Epithelial cell of proximal tubule (primary cell): ENCODE data around the gene FTH1. TPM values are rescaled to one million over a fixed set of nuclear protein-coding genes. Genes with fewer than 3 reads are reported as not detected.
A peak's percentile ranks its signal among the peaks of the same experiment; 100 is the strongest.

Experiments used
- DNase-seq: peaks from one replicate; pipeline ENCODE4 v3.0.0-alpha.2; 2011; ENCODE audit warnings: low read depth
- H3K4me3 ChIP-seq: 2 replicates; pipeline ENCODE4 v1.5.1; 2011; ENCODE audit warnings: low read depth, mild to moderate bottlenecking, low read length
- total RNA-seq: library from RNA; depleted of rRNA; stranded (reverse); fragments of >200 nt; gene quantifications from 2 replicates; pipeline ENCODE4 v1.2.3, GENCODE V29; 2015
- TF ChIP-seq, protein P1 (sequence below): conservative IDR thresholded peaks from 2 replicates; pipeline ENCODE4 v1.5.1; 2012; ENCODE audit warnings: low read depth, mild to moderate bottlenecking, low read length

The FTH1 gene
- total RNA-seq, 1 donor from 2014 or later: 789 TPM

DNA sequence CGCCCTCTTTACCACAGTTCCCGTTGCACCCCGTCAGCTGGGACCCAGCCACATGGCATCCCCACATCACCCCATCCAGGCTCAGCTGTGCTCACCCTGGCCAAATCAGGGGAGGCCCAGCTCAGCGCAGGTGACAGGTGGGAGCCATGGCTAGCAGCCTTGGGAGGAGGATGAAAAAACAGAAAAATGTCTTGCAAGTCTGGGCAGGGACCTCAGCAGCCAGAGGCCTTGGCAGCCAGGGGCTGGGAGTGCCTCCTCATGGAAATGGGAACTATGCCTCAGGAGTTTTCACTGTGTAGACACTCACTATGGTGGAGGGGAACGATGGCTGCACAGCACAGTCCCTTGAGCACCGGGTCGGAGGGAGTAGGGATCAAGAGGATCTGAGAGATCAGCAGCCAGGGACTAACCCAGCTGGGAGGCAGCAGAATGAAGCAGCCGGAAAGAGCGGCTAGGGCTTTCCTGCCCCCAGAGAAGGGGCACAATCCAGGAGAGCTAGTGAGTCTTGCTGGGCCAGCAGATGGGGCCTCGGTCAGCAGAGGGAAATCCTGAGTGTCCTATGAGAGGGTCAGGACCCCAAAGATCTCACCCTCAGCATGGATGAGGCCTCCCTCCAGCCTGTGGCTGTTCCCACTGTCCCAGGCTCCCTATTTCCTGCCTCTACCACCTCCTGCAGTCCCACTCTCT, 6.2 kb upstream of the FTH1 start:
- TF ChIP-seq, protein P1, sequence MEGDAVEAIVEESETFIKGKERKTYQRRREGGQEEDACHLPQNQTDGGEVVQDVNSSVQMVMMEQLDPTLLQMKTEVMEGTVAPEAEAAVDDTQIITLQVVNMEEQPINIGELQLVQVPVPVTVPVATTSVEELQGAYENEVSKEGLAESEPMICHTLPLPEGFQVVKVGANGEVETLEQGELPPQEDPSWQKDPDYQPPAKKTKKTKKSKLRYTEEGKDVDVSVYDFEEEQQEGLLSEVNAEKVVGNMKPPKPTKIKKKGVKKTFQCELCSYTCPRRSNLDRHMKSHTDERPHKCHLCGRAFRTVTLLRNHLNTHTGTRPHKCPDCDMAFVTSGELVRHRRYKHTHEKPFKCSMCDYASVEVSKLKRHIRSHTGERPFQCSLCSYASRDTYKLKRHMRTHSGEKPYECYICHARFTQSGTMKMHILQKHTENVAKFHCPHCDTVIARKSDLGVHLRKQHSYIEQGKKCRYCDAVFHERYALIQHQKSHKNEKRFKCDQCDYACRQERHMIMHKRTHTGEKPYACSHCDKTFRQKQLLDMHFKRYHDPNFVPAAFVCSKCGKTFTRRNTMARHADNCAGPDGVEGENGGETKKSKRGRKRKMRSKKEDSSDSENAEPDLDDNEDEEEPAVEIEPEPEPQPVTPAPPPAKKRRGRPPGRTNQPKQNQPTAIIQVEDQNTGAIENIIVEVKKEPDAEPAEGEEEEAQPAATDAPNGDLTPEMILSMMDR: no peak
- no peak overlapping the region for H3K4me3 ChIP-seq
- DNase-seq: no peak

DNA sequence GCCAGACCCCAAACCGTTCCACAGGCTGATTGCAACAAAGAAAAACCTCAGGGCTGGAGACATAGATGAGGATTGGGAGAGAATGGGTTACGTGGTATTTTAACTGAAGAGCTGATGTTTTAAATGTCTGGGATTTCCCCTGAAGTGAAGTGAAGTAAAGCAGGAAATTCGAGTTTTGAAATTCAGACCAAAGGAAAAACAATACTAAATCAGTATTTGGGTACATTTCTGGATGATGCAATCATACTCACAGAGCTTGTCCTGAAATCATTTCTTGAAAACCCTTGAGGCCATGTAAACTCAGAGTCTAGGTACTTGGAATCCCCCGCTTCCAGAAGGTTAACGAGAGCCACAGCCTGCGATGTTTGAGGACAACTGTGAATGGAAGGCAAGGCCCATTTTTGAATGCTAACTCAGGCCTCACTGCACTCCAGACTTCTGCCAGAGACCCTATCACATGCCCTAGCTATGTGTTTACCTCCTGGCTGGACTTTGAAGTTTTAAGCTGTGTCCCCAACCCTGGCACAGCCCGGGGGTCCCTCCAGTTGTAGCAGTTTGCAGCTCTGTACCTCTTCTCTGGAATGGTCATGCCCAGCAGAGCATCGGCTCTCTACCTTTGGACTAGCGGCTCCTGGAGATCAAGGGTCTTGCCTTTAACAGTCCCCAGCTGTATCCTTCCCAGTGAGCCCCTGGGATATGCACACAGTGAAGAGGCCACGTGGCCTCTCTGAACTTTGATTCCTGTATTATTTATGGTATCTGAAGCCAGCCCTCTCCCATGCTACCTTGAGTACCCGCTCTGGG, 5.4 kb upstream of the FTH1 start:
- H3K4me3 ChIP-seq: no peak overlapping the region
- TF ChIP-seq, protein P1: no peak
- DNase-seq: peak; percentile 96

DNA sequence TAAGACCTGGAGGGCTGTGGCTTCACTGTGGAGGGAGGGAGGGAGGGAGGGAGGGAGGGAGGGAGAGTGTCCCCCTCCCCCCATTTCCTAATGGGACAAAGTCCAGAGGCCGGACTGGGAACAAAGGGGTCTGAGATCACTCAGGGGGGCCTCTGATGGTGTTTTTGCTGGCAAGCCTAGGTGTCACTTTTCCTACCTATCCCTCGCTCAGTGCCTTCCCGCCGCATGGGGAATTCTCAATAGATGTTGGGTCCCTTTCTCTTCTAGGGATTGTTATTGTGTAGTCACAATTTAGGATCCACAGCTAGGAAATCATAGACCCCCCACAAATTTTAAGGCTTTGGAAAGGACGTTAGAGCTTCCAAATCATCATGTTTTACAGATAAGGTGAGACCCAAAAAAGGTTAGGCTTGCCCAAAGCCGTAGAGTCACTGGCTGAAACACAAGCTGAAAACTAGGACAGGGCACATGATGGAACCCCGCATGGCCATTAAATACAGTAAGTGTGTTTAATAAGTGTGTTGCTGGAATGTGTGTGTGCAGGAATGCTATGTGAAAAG, 4.8 kb upstream of the FTH1 start:
- no peak for DNase-seq
- H3K4me3 ChIP-seq: peak overlapping the region; percentile 32
- TF ChIP-seq, protein P1: no peak

DNA sequence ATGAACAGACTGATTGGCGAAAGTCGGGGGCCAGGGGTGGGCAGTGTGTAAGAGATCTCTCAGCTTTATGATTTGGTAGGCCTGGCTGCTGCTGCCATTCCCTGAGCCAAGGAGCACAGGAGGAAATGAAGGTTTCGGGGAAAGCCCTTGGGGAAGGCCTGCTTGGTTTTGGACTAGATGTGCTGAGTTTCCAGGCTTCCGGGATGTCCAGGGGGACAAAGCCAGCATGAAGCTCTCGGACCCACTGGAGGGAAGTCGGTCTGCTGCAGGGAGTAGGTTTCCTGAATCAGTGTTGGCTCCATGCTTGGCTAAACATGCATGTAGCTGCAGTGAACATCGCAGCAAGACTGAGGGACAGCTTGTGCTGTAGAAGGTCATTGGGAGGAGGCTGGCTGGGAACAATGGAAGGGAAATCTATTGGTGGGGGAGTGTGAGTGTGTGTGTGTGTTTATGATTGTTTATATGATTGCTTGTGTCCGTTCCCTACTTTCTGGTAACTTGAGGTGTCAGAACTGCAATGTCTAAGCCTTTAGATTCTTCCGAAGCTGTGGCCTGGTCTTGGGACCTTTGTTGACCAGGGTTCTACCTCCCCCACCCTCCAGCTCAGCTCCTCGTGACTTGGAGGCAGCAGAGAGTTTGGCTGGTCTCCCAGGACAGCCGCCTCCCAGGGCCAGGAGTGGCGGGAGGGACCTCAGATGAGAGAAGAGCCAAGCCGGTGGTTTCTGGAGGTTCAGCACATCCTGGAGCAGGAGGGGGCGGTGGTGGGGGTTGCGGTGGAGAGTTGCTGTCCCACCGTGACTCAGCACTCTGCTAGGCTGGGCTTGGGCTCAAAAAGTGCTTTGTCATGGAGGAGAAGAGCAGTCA, 4.0 kb upstream of the FTH1 start:
- TF ChIP-seq, protein P1: no peak
- peak; percentile 98 for DNase-seq
- peak overlapping the region; percentile 0 for H3K4me3 ChIP-seq

- TF ChIP-seq, protein P1: no peak
- H3K4me3 ChIP-seq: peak overlapping the region; percentile 16
Measured at GRCh38 chr11:61969838-61970662, 2.6 kb upstream of the FTH1 start.

GRCh38 chr11:61969391-61969758, 1.9 kb upstream of the FTH1 start:
- peak overlapping the region; percentile 100 for H3K4me3 ChIP-seq
- DNase-seq: no peak
- TF ChIP-seq, protein P1: no peak

More at GRCh38 chr11:61969838-61970662, 2.6 kb upstream of the FTH1 start:
- DNase-seq: no peak
